Measurements from ENCODE around the gene NRXN3. TPM values are rescaled to one million over a fixed set of nuclear protein-coding genes. Genes with fewer than 3 reads are reported as not detected.

Gene NRXN3
- total RNA-seq, 1 experiment from 2014 or later, result 1.1 TPM

DNA sequence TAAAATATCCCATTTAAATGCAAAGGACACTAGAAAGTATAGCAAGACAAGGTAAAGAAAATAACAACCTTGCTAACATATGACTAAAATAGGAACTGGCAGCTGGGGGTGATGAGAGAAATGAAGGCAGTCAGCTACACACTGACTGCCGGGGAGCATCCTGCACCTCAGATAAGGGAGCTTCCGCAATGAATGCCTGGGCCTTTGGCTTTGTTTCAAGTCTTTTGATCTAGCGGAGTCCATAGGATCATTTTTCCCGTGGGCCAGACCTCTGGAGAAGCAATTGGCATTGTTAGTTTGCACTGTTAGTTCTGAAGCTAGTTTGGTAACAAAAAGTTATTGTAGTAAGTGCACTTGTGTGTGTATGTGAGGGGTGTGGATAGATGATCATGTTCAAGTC lies 1401.2 kb downstream of the NRXN3 start:
- no peak overlapping the region for H3K4me3 ChIP-seq (ENCODE audit: low read length)
- H4K20me1 ChIP-seq (ENCODE audit: low read length), result no peaks in the 10 kb centered on the region
- H3K9ac ChIP-seq (ENCODE audit: low read length), result no peak overlapping the region
- POLR2A ChIA-PET (ENCODE audit: unreplicated experiment), result no interaction called here
- DNase-seq (no peak), ATAC-seq (no peak)
- intact Hi-C loops (cut with micrococcal nuclease), result no loop called here
- no peak overlapping the region for H3K4me2 ChIP-seq (ENCODE audit: low read length)
- H3K9me2 ChIP-seq (replicated peaks; ENCODE audit: low read length), result no peaks in the 10 kb centered on the region
- H3K27me3 ChIP-seq (ENCODE audit: low read length), result no peaks in the 10 kb centered on the region
- H3F3A ChIP-seq (ENCODE audit: low read length, unreplicated experiment), result no peaks in the 10 kb centered on the region
- H3K27ac ChIP-seq (ENCODE audit: low read length), result no peak overlapping the region
- no peaks in the 10 kb centered on the region for H3K4me1 ChIP-seq (ENCODE audit: insufficient read depth, low read length)
- no peak for TF ChIP-seq EZH2 (IDR thresholded peaks at IDR 0.05; ENCODE audit: low read length, unreplicated experiment)
- TF ChIP-seq, protein P1, sequence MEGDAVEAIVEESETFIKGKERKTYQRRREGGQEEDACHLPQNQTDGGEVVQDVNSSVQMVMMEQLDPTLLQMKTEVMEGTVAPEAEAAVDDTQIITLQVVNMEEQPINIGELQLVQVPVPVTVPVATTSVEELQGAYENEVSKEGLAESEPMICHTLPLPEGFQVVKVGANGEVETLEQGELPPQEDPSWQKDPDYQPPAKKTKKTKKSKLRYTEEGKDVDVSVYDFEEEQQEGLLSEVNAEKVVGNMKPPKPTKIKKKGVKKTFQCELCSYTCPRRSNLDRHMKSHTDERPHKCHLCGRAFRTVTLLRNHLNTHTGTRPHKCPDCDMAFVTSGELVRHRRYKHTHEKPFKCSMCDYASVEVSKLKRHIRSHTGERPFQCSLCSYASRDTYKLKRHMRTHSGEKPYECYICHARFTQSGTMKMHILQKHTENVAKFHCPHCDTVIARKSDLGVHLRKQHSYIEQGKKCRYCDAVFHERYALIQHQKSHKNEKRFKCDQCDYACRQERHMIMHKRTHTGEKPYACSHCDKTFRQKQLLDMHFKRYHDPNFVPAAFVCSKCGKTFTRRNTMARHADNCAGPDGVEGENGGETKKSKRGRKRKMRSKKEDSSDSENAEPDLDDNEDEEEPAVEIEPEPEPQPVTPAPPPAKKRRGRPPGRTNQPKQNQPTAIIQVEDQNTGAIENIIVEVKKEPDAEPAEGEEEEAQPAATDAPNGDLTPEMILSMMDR (conservative IDR thresholded peaks at IDR 0.05; ENCODE audit: low read depth, low read length), result no peak
- no peak for TF ChIP-seq EZH2phosphoT487 (IDR thresholded peaks at IDR 0.05; ENCODE audit: borderline replicate concordance, low read length)
- CTCF ChIA-PET, result no interaction called here
- H3K79me2 ChIP-seq (ENCODE audit: low read length), result no peaks in the 10 kb centered on the region
- no peak overlapping the region for H2AFZ ChIP-seq (ENCODE audit: low read length)
- no TSS peak for BruUV-seq (replicated peaks)
- H3K36me3 ChIP-seq (ENCODE audit: low read depth, low read length), result no peaks in the 10 kb centered on the region
- H3K9me3 ChIP-seq (ENCODE audit: low read length), result no peaks in the 10 kb centered on the region

DNA sequence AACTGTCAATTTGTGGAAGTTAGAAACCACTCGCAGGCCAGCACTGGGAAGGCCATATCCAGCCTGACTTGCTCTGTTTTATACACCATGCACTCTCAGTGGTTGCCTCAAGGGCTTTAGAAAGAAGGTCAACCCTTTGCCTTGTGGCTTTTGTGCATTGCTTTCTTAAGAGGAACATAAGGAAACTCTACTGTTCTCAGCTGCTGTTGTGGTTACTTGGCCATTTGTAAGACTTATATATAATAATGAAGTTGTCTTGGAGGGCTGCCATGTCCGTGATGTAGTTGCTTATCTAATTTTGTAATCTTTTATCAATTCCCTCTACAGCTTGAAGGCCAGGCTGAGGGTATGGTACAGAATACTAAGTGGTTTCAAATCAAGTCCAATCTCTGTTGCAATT lies 1403.3 kb downstream of the NRXN3 start:
- H3K4me3 ChIP-seq (ENCODE audit: low read length), result no peak overlapping the region
- no peak overlapping the region for H3K9ac ChIP-seq (ENCODE audit: low read length)
- ChIA-PET CTCF (no interaction called here), POLR2A (ENCODE audit: unreplicated experiment) (no interaction called here)
- H3K4me2 ChIP-seq (ENCODE audit: low read length), result no peak overlapping the region
- no peak overlapping the region for H2AFZ ChIP-seq (ENCODE audit: low read length)
- H3K4me1 ChIP-seq (ENCODE audit: insufficient read depth, low read length), result no peaks in the 10 kb centered on the region
- no peaks in the 10 kb centered on the region for H3K79me2 ChIP-seq (ENCODE audit: low read length)
- ATAC-seq, result no peak
- no peaks in the 10 kb centered on the region for H4K20me1 ChIP-seq (ENCODE audit: low read length)
- no peaks in the 10 kb centered on the region for H3F3A ChIP-seq (ENCODE audit: low read length, unreplicated experiment)
- no peaks in the 10 kb centered on the region for H3K27me3 ChIP-seq (ENCODE audit: low read length)
- BruUV-seq (replicated peaks), result no TSS peak
- H3K27ac ChIP-seq (ENCODE audit: low read length), result no peak overlapping the region
- no peaks in the 10 kb centered on the region for H3K9me2 ChIP-seq (replicated peaks; ENCODE audit: low read length)
- no peaks in the 10 kb centered on the region for H3K9me3 ChIP-seq (ENCODE audit: low read length)
- intact Hi-C loops (cut with micrococcal nuclease), result no loop called here
- DNase-seq, result no peak
- no peaks in the 10 kb centered on the region for H3K36me3 ChIP-seq (ENCODE audit: low read depth, low read length)
- no peak for TF ChIP-seq EZH2phosphoT487 (IDR thresholded peaks at IDR 0.05; ENCODE audit: borderline replicate concordance, low read length)
- no peak for TF ChIP-seq EZH2 (IDR thresholded peaks at IDR 0.05; ENCODE audit: low read length, unreplicated experiment)
- TF ChIP-seq, protein P1 (conservative IDR thresholded peaks at IDR 0.05; ENCODE audit: low read depth, low read length), result no peak

DNA sequence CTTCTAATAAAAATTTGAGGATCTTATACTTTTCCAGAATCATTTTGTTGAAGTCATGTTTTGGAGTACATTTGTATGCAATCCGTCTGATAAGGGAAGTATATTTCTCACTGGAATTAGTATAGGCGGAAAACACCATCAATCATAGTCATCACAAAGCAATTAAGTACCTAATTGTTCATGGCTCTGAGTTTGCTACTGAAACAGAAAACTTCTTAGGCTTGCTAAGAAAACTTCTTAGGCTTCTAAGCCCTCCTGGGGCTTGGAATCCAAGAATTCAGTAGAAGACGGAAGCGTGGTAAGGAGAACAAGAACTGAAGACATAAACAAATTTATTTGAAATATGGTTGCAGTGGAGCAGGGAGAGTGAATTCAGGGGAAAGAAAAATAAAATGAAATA lies 1404.9 kb downstream of the NRXN3 start:
- intact Hi-C loops (cut with micrococcal nuclease), result no loop called here

More for the DNA sequence above, 1404.9 kb downstream of the NRXN3 start:
- H3K4me1 ChIP-seq (ENCODE audit: insufficient read depth, low read length), result no peaks in the 10 kb centered on the region
- no peak overlapping the region for H2AFZ ChIP-seq (ENCODE audit: low read length)
- no peak overlapping the region for H3K4me2 ChIP-seq (ENCODE audit: low read length)
- TF ChIP-seq, protein P1 (conservative IDR thresholded peaks at IDR 0.05; ENCODE audit: low read depth, low read length), result no peak
- TF ChIP-seq EZH2phosphoT487 (IDR thresholded peaks at IDR 0.05; ENCODE audit: borderline replicate concordance, low read length) (no peak), EZH2 (IDR thresholded peaks at IDR 0.05; ENCODE audit: low read length, unreplicated experiment) (no peak)
- no peaks in the 10 kb centered on the region for H3K9me3 ChIP-seq (ENCODE audit: low read length)
- no peak overlapping the region for H3K27ac ChIP-seq (ENCODE audit: low read length)
- ATAC-seq (no peak), DNase-seq (no peak)
- H4K20me1 ChIP-seq (ENCODE audit: low read length), result no peaks in the 10 kb centered on the region
- ChIA-PET CTCF (no interaction called here), POLR2A (ENCODE audit: unreplicated experiment) (no interaction called here)
- no peak overlapping the region for H3K4me3 ChIP-seq (ENCODE audit: low read length)
- H3K27me3 ChIP-seq (ENCODE audit: low read length), result no peaks in the 10 kb centered on the region
- no peaks in the 10 kb centered on the region for H3K36me3 ChIP-seq (ENCODE audit: low read depth, low read length)
- no peaks in the 10 kb centered on the region for H3K79me2 ChIP-seq (ENCODE audit: low read length)
- H3K9me2 ChIP-seq (replicated peaks; ENCODE audit: low read length), result no peaks in the 10 kb centered on the region
- no peaks in the 10 kb centered on the region for H3F3A ChIP-seq (ENCODE audit: low read length, unreplicated experiment)
- H3K9ac ChIP-seq (ENCODE audit: low read length), result no peak overlapping the region
- no TSS peak for BruUV-seq (replicated peaks)
